A549 (cell line): ENCODE measurements around the gene COPZ2. TPM values are rescaled to one million over a fixed set of nuclear protein-coding genes. Genes with fewer than 3 reads are reported as not detected.

Source experiments
- ATAC-seq, 2 experiments: fragments of 200-7000 bp in 1 of 2; fragments of >200 bp in 1 of 2; cut with Nextera tagmentation in 1 of 2; cut with Tn5 transposase in 1 of 2; 3 replicates each; pipeline versions ENCODE4 v1.8.0 to v1.9.1; 2018 to 2020; ENCODE audit warnings: mild to moderate bottlenecking in 1 of 2, moderate library complexity in 1 of 2
- CTCF ChIA-PET: fragments of 300-600 bp; sonication (Branson Sonifier 250); formaldehyde crosslinking; extraction: SDS; loops from one replicate; lab custom pipeline; 2021; ENCODE audit warnings: antibody characterized with exemption, inconsistent platforms; lab: Yijun Ruan, JAX
- POLR2A ChIA-PET: fragments of 350-600 bp; formaldehyde crosslinking; extraction: SDS; loops from one replicate; lab custom pipeline; 2021; ENCODE audit warnings: antibody characterized with exemption, inconsistent platforms; lab: Yijun Ruan, JAX
- DNase-seq, 2 experiments: peaks; one replicate each; pipeline versions ENCODE4 v3.0.0 to v3.0.0-alpha.2; 2011 to 2016; ENCODE audit warnings: low read depth in 1 of 2, low spot score in 1 of 2
- FAIRE-seq: peaks from 2 replicates; lab custom pipeline; 2011; peaks lifted over from hg19 to GRCh38; lab: Jason Lieb, UNC
- H3K27ac ChIP-seq, 2 experiments: fragments of >200 bp; sonication (Bioruptor Twin); formaldehyde crosslinking; 3 replicates each; pipeline ENCODE4 v1.5.1; 2016 to 2017
- H3K4me1 ChIP-seq: fragments of >200 bp; sonication (Bioruptor Twin); formaldehyde crosslinking; 3 replicates; pipeline ENCODE4 v1.6.1; 2016
- H3K4me2 ChIP-seq: fragments of >200 bp; sonication (Bioruptor Twin); formaldehyde crosslinking; 3 replicates; pipeline ENCODE4 v1.6.1; 2016
- H3K4me3 ChIP-seq: fragments of >200 bp; sonication (Bioruptor Twin); formaldehyde crosslinking; 3 replicates; pipeline ENCODE4 v1.5.1; 2016
- H3K9me3 ChIP-seq: fragments of >200 bp; sonication (Bioruptor Twin); formaldehyde crosslinking; 3 replicates; pipeline ENCODE4 v1.6.1; 2016
- ATOH8 ChIP-seq: fragments of 250-450 bp; sonication (Bioruptor Pico); IDR thresholded peaks from 2 replicates; pipeline ENCODE4 v1.5.0; 2020; ENCODE audit warnings: low read depth, mild to moderate bottlenecking, moderate library complexity
- BHLHE40 ChIP-seq: IDR thresholded peaks from 2 replicates; pipeline ENCODE4 v1.6.1; 2012; ENCODE audit warnings: low read depth, low read length, inconsistent platforms
- CEBPB ChIP-seq, 2 experiments: fragments of >200 bp in 1 of 2; sonication (Bioruptor Twin) in 1 of 2; formaldehyde crosslinking in 1 of 2; IDR thresholded peaks; 2 replicates each; pipeline ENCODE4 v1.6.1; 2012 to 2016
- CHD2 ChIP-seq: fragments of 150-350 bp; IDR thresholded peaks from 2 replicates; pipeline ENCODE4 v1.6.1; 2014; ENCODE audit warnings: low read length; ENCODE audit not compliant: partially characterized antibody
- CTCF ChIP-seq: fragments of >200 bp; sonication (Bioruptor Twin); formaldehyde crosslinking; IDR thresholded peaks from 3 replicates; pipeline ENCODE4 v1.5.1; 2016
- E2F6 ChIP-seq: IDR thresholded peaks from 2 replicates; pipeline ENCODE4 v1.6.1; 2012; ENCODE audit warnings: low read depth, borderline replicate concordance
- EP300 ChIP-seq, 2 experiments: fragments of >200 bp; sonication (Bioruptor Twin); formaldehyde crosslinking; IDR thresholded peaks; 2 replicates in 1 of 2; 3 replicates in 1 of 2; pipeline ENCODE4 v1.6.1; 2016 to 2017
- ESRRA ChIP-seq: fragments of 150-350 bp; IDR thresholded peaks from 2 replicates; pipeline ENCODE4 v1.6.1; 2014; ENCODE audit warnings: mild to moderate bottlenecking, low read length, borderline replicate concordance
- HES2 ChIP-seq: fragments of >200 bp; sonication (Bioruptor Twin); formaldehyde crosslinking; IDR thresholded peaks from 2 replicates; pipeline ENCODE4 v1.6.1; 2016
- HOXB13 ChIP-seq: fragments of 250-450 bp; sonication (Bioruptor Pico); IDR thresholded peaks from 2 replicates; pipeline ENCODE4 v1.5.0; 2020; ENCODE audit warnings: low read depth, mild to moderate bottlenecking, moderate library complexity
- HOXB5 ChIP-seq: fragments of 250-450 bp; sonication (Bioruptor Pico); IDR thresholded peaks from 2 replicates; pipeline ENCODE4 v1.5.0; 2020; ENCODE audit warnings: mild to moderate bottlenecking, moderate library complexity
- JUNB ChIP-seq: fragments of >200 bp; sonication (Bioruptor Twin); formaldehyde crosslinking; IDR thresholded peaks from 2 replicates; pipeline ENCODE4 v1.6.1; 2016
- KDM1A ChIP-seq: fragments of 200-600 bp; sonication (generic); IDR thresholded peaks from 2 replicates; pipeline ENCODE4 v1.6.1; 2016; ENCODE audit warnings: low read depth, mild to moderate bottlenecking
- MAX ChIP-seq: IDR thresholded peaks from 2 replicates; pipeline ENCODE4 v1.6.1; 2012
- MAZ ChIP-seq: fragments of 150-350 bp; IDR thresholded peaks from 2 replicates; pipeline ENCODE4 v1.6.1; 2014; ENCODE audit warnings: antibody characterized with exemption, low read depth, low read length, borderline replicate concordance
- NR3C1 ChIP-seq: fragments of >200 bp; sonication (Bioruptor Twin); formaldehyde crosslinking; IDR thresholded peaks from 3 replicates; pipeline ENCODE4 v1.6.1; 2017
- PBX3 ChIP-seq: IDR thresholded peaks from 2 replicates; pipeline ENCODE4 v1.6.1; 2012
- PHF8 ChIP-seq: fragments of 200-600 bp; sonication (generic); IDR thresholded peaks from 2 replicates; pipeline ENCODE4 v1.6.1; 2016; ENCODE audit warnings: low read depth, mild to moderate bottlenecking, antibody characterized with exemption, moderate library complexity, borderline replicate concordance
- POLR2A ChIP-seq: IDR thresholded peaks from 2 replicates; pipeline ENCODE4 v1.6.1; 2012; ENCODE audit warnings: mild to moderate bottlenecking, low read length
- RNF2 ChIP-seq: fragments of 200-600 bp; sonication (generic); IDR thresholded peaks from 2 replicates; pipeline ENCODE4 v1.6.1; 2016; ENCODE audit warnings: low read depth, mild to moderate bottlenecking, antibody characterized with exemption, moderate library complexity, borderline replicate concordance
- SMC3 ChIP-seq: fragments of >200 bp; sonication (Bioruptor Twin); formaldehyde crosslinking; IDR thresholded peaks from 3 replicates; pipeline ENCODE4 v1.6.1; 2018; ENCODE audit warnings: inconsistent platforms
- SREBF2 ChIP-seq: fragments of 450-650 bp; IDR thresholded peaks from 2 replicates; pipeline ENCODE4 v1.6.1; 2014; ENCODE audit warnings: mild to moderate bottlenecking, moderate library complexity
- TP53 ChIP-seq: fragments of 250-450 bp; sonication (Bioruptor Pico); IDR thresholded peaks from 2 replicates; pipeline ENCODE4 v1.5.0; 2021; ENCODE audit warnings: mild to moderate bottlenecking, moderate library complexity
- USF2 ChIP-seq: fragments of 450-650 bp; IDR thresholded peaks from 2 replicates; pipeline ENCODE4 v1.6.1; 2014; ENCODE audit warnings: antibody characterized with exemption
- ZNF302 ChIP-seq: fragments of 250-450 bp; sonication (Bioruptor Pico); IDR thresholded peaks from 2 replicates; pipeline ENCODE4 v1.9.0; 2021; ENCODE audit warnings: inconsistent platforms, mild to moderate bottlenecking, moderate library complexity
- WGBS: methylation state at CpG from one replicate; pipeline ENCODE4 v1.1.6; 2017; ENCODE audit errors: missing lambda C conversion rate; 5-methylcytosine and 5-hydroxymethylcytosine counted together
- polyA plus RNA-seq, 4 experiments: library from polyadenylated mRNA; depleted of rRNA in 3 of 4; stranded (reverse); fragments of >200 nt; fragmentation: RNase III in 1 of 4; extraction: RNeasy Plus Mini Kit Qiagen cat#74134 plus additional on column Dnase treatment in 1 of 4; gene quantifications; 2 replicates in 3 of 4; 3 replicates in 1 of 4; pipeline ENCODE4 v1.2.3, GENCODE V29; 2011 to 2017

The COPZ2 gene
- polyA plus RNA-seq, 2 of the 4 experiments (the other 2 are of a cell fraction) = 10.6 to 19.3 TPM

- ATAC-seq (no peak), DNase-seq (no peak)
- Histone ChIP-seq H3K4me2 (no peak overlapping the region), H3K4me3 (no peak overlapping the region), H3K9me3 (no peaks in the 10 kb centered on the region)
- CTCF ChIA-PET = interaction anchor here (0.6 to 15.9 kb wide), 13 partner anchors 9 to 481 kb away, joined by 3 to 174 read pairs (median 7); partner anchors contain the start of gene CDK5RAP3
- no peak for TF ChIP-seq NR3C1
- no peak for TF ChIP-seq POLR2A
- no peak for TF ChIP-seq CEBPB (IDR thresholded peaks at IDR 0.05)
- TF ChIP-seq ZNF302 (CRISPR knock-in tag) = no peak
- no peak for TF ChIP-seq MAZ
- TF ChIP-seq CTCF = no peak
- TF ChIP-seq PHF8 = no peak
- no peak for TF ChIP-seq HOXB5
- TF ChIP-seq USF2 = no peak
- TF ChIP-seq ESRRA = no peak
- TF ChIP-seq PBX3 = no peak
- no peak for TF ChIP-seq BHLHE40
- TF ChIP-seq HES2 = no peak
- no peak for TF ChIP-seq JUNB
- TF ChIP-seq E2F6 = no peak
- TF ChIP-seq HOXB13 (CRISPR knock-in tag) = no peak
- TF ChIP-seq CHD2 = no peak
- TF ChIP-seq, all 56 proteins: peak for 0
- no peak overlapping the region for H3K27ac ChIP-seq
- WGBS = 66% methylated on average over 5 of the region's 5 CpGs
- POLR2A ChIA-PET = no interaction called here
- FAIRE-seq = no peak
- no peaks in the 10 kb centered on the region for H3K4me1 ChIP-seq
These were observed 43.6 kb downstream of the COPZ2 start for GRCh38 chr17:47993964-47994363.

- CTCF ChIA-PET = interaction anchor here (1.4 to 15.9 kb wide), 8 partner anchors 11 to 150 kb away, joined by 5 to 174 read pairs (median 17); partner anchors contain the start of gene CDK5RAP3
- DNase-seq = no peak
- WGBS = 66% methylated on average over 9 of the region's 9 CpGs
- no peak for FAIRE-seq
- H3K4me2 ChIP-seq = no peak overlapping the region
- no peak overlapping the region for H3K27ac ChIP-seq
- POLR2A ChIA-PET = no interaction called here
- H3K4me3 ChIP-seq = no peak overlapping the region
- no peaks in the 10 kb centered on the region for H3K9me3 ChIP-seq
- no peaks in the 10 kb centered on the region for H3K4me1 ChIP-seq
- no peak for ATAC-seq
- no peak for TF ChIP-seq SREBF2
- TF ChIP-seq MAX = no peak
- TF ChIP-seq RNF2 = no peak
- TF ChIP-seq BHLHE40 = no peak
- TF ChIP-seq TP53 = no peak
- no peak for TF ChIP-seq ATOH8
- TF ChIP-seq SMC3 = no peak
- TF ChIP-seq KDM1A = no peak
- TF ChIP-seq POLR2A = no peak
- no peak for TF ChIP-seq ZNF302 (CRISPR knock-in tag)
- TF ChIP-seq EP300 (IDR thresholded peaks at IDR 0.05) = no peak
These were observed 44.5 kb downstream of the COPZ2 start for GRCh38 chr17:47993031-47993564.
